HG02973 (cell line): ENCODE measurements around the gene GAP43.
"Not testable (repeated sequence)": the region's sequence is repeated elsewhere in the genome, so short reads cannot be mapped to it uniquely, and the experiment has no call there.

Experiments used
- ATAC-seq: cut with Tn5 transposase; IDR thresholded peaks from one replicate; pipeline ENCODE4 v1.9.1; 2021; ENCODE audit warnings: moderate library complexity; ENCODE audit not compliant: unreplicated experiment

Gene GAP43

GRCh38 chr3:115695090-115695489 lies 71.8 kb downstream of the GAP43 start:
- no peak for ATAC-seq

GRCh38 chr3:115697263-115698053 lies 74.1 kb downstream of the GAP43 start:
- ATAC-seq, result no peak

- ATAC-seq, result no peak
Observed at GRCh38 chr3:115698851-115699591, 75.7 kb downstream of the GAP43 start.

DNA sequence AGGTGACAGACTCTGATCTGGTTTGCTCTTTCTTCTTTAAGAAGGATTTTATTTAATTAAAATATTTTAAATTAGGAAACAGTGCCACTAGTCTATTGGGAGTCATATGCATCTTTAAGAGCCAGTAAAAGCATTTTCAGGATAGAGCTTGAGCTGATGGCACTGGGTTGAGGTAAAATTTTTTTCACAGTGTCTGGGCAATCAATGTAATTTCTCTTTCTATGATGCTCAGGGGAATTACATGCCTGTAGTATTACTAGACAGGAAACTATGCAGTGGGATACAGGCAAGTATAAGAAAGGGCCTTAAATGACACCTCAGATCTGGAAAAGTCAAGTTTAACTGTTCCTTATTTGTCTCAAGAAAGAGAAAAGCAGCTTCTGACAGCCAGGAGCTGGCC lies 76.4 kb downstream of the GAP43 start:
- ATAC-seq, result no peak

- no peak for ATAC-seq
Observed at GRCh38 chr3:115702598-115702997, 79.3 kb downstream of the GAP43 start.

DNA sequence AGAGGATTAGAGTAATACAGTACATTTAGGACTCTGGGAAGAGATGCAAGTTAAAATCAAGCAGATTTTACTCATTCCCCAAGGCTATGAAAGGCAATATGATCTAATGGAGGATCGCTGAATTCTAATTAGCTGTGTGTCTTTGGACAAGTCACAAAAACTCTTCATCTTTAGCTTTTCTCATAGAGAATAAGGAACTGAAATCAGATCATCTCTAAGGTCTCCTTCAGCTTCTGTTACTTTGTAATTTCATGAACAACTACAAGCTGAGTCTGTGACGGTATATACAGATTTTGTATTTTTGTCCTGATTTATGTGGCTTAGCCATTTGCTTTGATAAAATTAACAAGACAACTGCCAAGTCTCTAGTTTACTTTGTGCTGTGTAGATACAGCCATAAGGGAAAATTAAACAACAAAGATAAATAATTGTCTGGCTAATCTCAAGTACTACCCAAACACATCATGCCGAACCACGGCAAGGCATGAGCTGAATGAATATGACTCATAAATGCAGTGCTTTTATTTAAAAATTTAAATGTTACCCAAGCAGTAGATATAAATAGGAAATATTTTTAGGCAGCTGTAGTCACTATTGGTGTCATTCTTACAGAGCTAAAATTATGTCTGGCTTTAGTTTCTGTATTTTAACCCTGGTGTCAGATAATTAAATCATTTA lies 81.5 kb downstream of the GAP43 start:
- no peak for ATAC-seq

- ATAC-seq, result no peak
Observed at GRCh38 chr3:115706311-115706829, 83.1 kb downstream of the GAP43 start.

GRCh38 chr3:115708540-115708939 lies 85.2 kb downstream of the GAP43 start:
- no peak for ATAC-seq

- no peak for ATAC-seq
Observed at GRCh38 chr3:115709093-115709492, 85.8 kb downstream of the GAP43 start.

- no peak for ATAC-seq
Observed at GRCh38 chr3:115709931-115710330, 86.6 kb downstream of the GAP43 start.

DNA sequence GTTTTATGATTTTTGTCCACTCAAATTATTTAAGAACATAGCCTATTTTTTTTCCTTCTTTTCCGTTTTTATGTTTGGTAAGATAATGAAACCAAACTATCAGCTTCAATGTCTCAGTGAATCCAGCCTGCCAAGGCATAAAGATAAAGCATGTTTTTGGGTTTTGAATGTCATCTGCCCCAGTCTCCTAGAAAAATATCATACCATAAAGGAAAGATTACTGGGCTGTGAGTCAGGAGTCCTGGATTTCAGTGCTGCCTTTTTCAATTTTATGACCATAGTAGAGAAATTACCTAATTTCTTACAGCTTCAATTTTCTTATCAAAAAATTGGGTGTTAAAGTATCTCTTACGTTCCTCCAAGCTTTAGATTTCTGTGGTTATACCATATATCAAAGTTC lies 87.5 kb downstream of the GAP43 start:
- ATAC-seq, result no peak

DNA sequence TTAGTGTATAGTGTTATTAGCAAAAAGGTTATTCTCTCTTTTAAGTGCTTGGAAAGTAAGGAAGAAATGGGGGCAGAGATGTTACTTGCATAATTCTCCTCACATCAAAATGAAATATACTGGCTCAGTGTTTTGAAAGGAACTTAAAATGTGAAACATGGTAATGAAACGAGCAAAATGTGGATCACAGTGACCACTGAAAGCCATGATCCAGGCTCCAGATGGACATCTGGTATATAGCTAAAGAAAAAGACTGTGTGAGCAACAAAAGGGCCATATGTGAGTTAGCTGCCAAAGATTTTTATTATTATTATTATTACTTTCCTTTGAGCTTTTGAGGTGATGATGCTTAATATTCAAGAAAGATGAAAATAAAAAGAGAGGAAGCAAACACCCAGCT lies 89.6 kb downstream of the GAP43 start:
- no peak for ATAC-seq

GRCh38 chr3:115713284-115713683 lies 90.0 kb downstream of the GAP43 start:
- ATAC-seq, result no peak

- no peak for ATAC-seq
Observed at GRCh38 chr3:115715241-115715745, 92.0 kb downstream of the GAP43 start.

- ATAC-seq, result no peak
Observed at GRCh38 chr3:115720983-115721382, 97.7 kb downstream of the GAP43 start.

- ATAC-seq, result no peak
Observed at GRCh38 chr3:115725800-115726199, 102.5 kb downstream of the GAP43 start.

DNA sequence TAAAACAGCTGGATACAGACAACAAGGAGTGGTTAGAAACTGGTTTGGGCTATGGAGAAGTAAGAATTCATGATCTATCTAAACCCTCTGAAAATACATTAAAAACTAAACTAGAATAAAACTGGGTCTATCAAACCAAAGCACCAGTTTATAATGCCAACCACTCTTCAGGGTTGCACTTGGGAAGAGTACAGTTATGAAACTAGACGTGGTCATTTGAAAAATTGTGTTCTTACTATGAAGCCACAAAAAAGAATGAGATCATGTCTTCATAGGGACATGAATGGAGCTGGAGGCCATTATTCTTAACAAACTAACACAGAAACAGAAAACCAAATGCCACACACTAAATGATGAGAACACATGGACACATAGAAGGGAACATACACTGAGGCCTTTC lies 103.8 kb downstream of the GAP43 start:
- no peak for ATAC-seq

- no peak for ATAC-seq
Observed at GRCh38 chr3:115728013-115728412, 104.7 kb downstream of the GAP43 start.

GRCh38 chr3:115736341-115736740 lies 113.0 kb downstream of the GAP43 start:
- not testable (repeated sequence) for ATAC-seq

DNA sequence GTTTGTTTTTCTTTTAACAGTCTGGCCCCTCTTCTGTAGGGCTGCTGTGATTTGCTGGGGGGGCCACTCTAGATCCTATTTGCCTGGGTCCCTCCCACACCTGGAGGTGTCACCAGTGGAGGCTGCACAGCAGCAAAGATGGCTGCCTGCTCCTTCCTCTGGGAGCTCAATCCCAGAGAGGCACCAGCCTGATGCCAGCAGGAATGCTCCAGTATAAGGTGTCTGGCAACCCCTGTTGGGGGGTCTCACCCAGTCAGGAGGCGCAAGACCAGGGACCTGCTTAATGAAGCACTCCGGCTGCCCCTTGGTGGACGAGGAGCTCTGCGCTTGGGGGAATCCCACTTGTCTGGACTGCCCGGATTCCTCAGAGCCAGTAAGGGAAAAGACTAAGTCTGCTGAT lies 118.3 kb downstream of the GAP43 start:
- no peak for ATAC-seq

GRCh38 chr3:115744516-115744915 lies 121.2 kb downstream of the GAP43 start:
- ATAC-seq, result not testable (repeated sequence)
